ENCODE data around the gene TRIO. TPM values are rescaled to one million over a fixed set of nuclear protein-coding genes. Genes with fewer than 3 reads are reported as not detected.

TRIO gene
- total RNA-seq, 1 experiment from 2014 or later, result 68.4 TPM

DNA sequence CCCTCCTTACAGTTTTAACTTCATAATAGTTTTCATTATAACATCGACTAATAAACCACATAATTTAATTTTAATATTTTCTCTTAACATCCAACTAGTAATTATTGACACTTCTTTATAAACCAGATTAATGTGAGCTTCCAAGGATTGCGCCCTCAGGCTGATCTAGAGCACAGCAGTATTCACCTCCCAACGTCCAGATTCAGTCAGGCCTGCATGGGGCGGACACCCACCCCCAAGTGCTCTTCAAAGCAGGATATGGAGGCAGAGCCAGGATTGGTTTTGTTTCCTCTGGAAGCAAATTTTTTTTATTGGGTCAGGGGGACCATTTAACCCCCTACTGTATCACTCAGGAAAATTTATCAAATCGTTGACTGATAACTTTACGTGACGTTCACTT, 215.4 kb downstream of the TRIO start:
- Histone ChIP-seq H3K4me1 (ENCODE audit: control insufficient read depth in 1 of 2, insufficient read depth in 2 of 2, low read length in 2 of 2) (no peaks in the 10 kb centered on the region), H3K4me2 (ENCODE audit: low read length) (no peak overlapping the region), H3K79me2 (ENCODE audit: insufficient read depth, low read length) (peaks cover 25% of the 10 kb centered on the region), H3K36me3 (ENCODE audit: control insufficient read depth in 1 of 2, insufficient read depth in 2 of 2, low read length in 2 of 2) (peaks cover 5 to 9% of the 10 kb centered on the region in 2 experiments; a peak in 3 of 4 replicates), H3K9ac (ENCODE audit: low read length) (no peak overlapping the region), H4K20me1 (ENCODE audit: insufficient read depth) (no peaks in the 10 kb centered on the region), H3K27ac (ENCODE audit: low read depth, low read length) (no peak overlapping the region), H3K4me3 (replicated peaks in 1 of 2; ENCODE audit: low read depth in 1 of 2, low read length in 2 of 2) (no peak overlapping the region), H3K9me3 (ENCODE audit: control insufficient read depth in 1 of 2, insufficient read depth in 1 of 2, low read depth in 1 of 2, low read length in 2 of 2) (no peaks in the 10 kb centered on the region), H3K27me3 (ENCODE audit: insufficient read depth, low read length) (no peaks in the 10 kb centered on the region), H2AFZ (ENCODE audit: low read depth, low read length, poor library complexity, severe bottlenecking) (no peak overlapping the region), H3K9me2 (ENCODE audit: insufficient read depth) (no peaks in the 10 kb centered on the region)
- no TSS peak for BruUV-seq (replicated peaks)
- intact Hi-C loops (cut with micrococcal nuclease), result no loop called here
- ChIA-PET POLR2A (no interaction called here), CTCF (no interaction called here), RAD21 (ENCODE audit: low non-redundant PET in 1 of 2, low total read pairs in 2 of 2, uncharacterized antibody in 2 of 2, unreplicated experiment in 2 of 2) (no interaction called here)
- TF ChIP-seq, protein P1, sequence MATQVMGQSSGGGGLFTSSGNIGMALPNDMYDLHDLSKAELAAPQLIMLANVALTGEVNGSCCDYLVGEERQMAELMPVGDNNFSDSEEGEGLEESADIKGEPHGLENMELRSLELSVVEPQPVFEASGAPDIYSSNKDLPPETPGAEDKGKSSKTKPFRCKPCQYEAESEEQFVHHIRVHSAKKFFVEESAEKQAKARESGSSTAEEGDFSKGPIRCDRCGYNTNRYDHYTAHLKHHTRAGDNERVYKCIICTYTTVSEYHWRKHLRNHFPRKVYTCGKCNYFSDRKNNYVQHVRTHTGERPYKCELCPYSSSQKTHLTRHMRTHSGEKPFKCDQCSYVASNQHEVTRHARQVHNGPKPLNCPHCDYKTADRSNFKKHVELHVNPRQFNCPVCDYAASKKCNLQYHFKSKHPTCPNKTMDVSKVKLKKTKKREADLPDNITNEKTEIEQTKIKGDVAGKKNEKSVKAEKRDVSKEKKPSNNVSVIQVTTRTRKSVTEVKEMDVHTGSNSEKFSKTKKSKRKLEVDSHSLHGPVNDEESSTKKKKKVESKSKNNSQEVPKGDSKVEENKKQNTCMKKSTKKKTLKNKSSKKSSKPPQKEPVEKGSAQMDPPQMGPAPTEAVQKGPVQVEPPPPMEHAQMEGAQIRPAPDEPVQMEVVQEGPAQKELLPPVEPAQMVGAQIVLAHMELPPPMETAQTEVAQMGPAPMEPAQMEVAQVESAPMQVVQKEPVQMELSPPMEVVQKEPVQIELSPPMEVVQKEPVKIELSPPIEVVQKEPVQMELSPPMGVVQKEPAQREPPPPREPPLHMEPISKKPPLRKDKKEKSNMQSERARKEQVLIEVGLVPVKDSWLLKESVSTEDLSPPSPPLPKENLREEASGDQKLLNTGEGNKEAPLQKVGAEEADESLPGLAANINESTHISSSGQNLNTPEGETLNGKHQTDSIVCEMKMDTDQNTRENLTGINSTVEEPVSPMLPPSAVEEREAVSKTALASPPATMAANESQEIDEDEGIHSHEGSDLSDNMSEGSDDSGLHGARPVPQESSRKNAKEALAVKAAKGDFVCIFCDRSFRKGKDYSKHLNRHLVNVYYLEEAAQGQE (IDR thresholded peaks at IDR 0.05; ENCODE audit: low read depth), result no peak
- TF ChIP-seq ZNF274 (IDR thresholded peaks at IDR 0.05; ENCODE audit: low read depth, low read length) (no peak), POLR2A (IDR thresholded peaks at IDR 0.05; ENCODE audit: borderline replicate concordance, extremely low read depth, insufficient read depth, insufficient read length) (no peak), EGR1 (IDR thresholded peaks at IDR 0.05; ENCODE audit: low read depth) (no peak), EZH2 (IDR thresholded peaks at IDR 0.05) (no peak), TCF7L2 (IDR thresholded peaks at IDR 0.05; ENCODE audit: borderline replicate concordance, extremely low read depth, insufficient read depth, insufficient read length) (no peak), POLR2AphosphoS5 (IDR thresholded peaks at IDR 0.05; ENCODE audit: low read depth, low read length) (no peak), CBX3 (IDR thresholded peaks at IDR 0.05; ENCODE audit: low read depth) (no peak), SIN3A (IDR thresholded peaks at IDR 0.05; ENCODE audit: low read depth) (no peak)
- TF ChIP-seq, protein P2, sequence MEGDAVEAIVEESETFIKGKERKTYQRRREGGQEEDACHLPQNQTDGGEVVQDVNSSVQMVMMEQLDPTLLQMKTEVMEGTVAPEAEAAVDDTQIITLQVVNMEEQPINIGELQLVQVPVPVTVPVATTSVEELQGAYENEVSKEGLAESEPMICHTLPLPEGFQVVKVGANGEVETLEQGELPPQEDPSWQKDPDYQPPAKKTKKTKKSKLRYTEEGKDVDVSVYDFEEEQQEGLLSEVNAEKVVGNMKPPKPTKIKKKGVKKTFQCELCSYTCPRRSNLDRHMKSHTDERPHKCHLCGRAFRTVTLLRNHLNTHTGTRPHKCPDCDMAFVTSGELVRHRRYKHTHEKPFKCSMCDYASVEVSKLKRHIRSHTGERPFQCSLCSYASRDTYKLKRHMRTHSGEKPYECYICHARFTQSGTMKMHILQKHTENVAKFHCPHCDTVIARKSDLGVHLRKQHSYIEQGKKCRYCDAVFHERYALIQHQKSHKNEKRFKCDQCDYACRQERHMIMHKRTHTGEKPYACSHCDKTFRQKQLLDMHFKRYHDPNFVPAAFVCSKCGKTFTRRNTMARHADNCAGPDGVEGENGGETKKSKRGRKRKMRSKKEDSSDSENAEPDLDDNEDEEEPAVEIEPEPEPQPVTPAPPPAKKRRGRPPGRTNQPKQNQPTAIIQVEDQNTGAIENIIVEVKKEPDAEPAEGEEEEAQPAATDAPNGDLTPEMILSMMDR (IDR thresholded peaks at IDR 0.05 in 2 of 3, conservative IDR thresholded peaks at IDR 0.05 in 1 of 3; ENCODE audit: borderline replicate concordance in 1 of 3, insufficient read depth in 1 of 3, low read depth in 2 of 3, low read length in 2 of 3), result no peak
- no peak for ATAC-seq
- no peak for DNase-seq (ENCODE audit: low read depth, low spot score)

All from HCT116 (cell line).